ENCODE measurements around the gene DTYMK. TPM values are rescaled to one million over a fixed set of nuclear protein-coding genes. Genes with fewer than 3 reads are reported as not detected.

Gene DTYMK
- total and polyA plus RNA-seq, 2 donors (not counting 1 experiment from before 2014, with no cell fraction given) = 19.5 to 26.3 TPM

- intact Hi-C loops (cut with micrococcal nuclease) = no loop called here
- ATAC-seq (ENCODE audit: low read depth) (no peak), DNase-seq (no peak)
- H3K4me1 ChIP-seq (ENCODE audit: control insufficient read depth in 2 of 2, insufficient read depth in 2 of 2, low read length in 2 of 2) = no peaks in the 10 kb centered on the region
- CTCF ChIA-PET = no interaction called here
- POLR2A ChIA-PET = no interaction called here
- H3K27me3 ChIP-seq (replicated peaks in 1 of 4; ENCODE audit: control extremely low read depth in 1 of 4, control insufficient read depth in 3 of 4, insufficient read depth in 4 of 4, low read length in 3 of 4) = no peaks in the 10 kb centered on the region
- H2AFZ ChIP-seq (ENCODE audit: insufficient read depth, low read depth, low read length, poor library complexity, severe bottlenecking) = no peak overlapping the region
- peaks cover 32% of the 10 kb centered on the region for H4K20me1 ChIP-seq (ENCODE audit: control insufficient read depth, insufficient read depth, low read length, poor library complexity, severe bottlenecking)
- peaks cover 3% of the 10 kb centered on the region for H3K4me1 Mint-ChIP-seq
- no peak overlapping the region for H3K9ac ChIP-seq (ENCODE audit: low read length)
- H3K4me3 Mint-ChIP-seq = no peak overlapping the region
- H3K27ac Mint-ChIP-seq = no peak overlapping the region
- H3K36me3 ChIP-seq (replicated peaks in 1 of 2; ENCODE audit: control extremely low read depth in 1 of 2, control insufficient read depth in 1 of 2, extremely low read depth in 1 of 2, insufficient read depth in 2 of 2, low read length in 1 of 2) = peaks cover 0 to 53% of the 10 kb centered on the region in 2 experiments
- no peak overlapping the region for H3K4me3 ChIP-seq (ENCODE audit: control extremely low read depth in 1 of 5, extremely low read depth in 1 of 5, insufficient read depth in 1 of 5, low read depth in 2 of 5, low read length in 4 of 5)
- WGBS (ENCODE audit: insufficient coverage) = 97% methylated on average over 9 of the region's 9 CpGs
- H3K4me2 ChIP-seq (replicated peaks; ENCODE audit: low read depth, low read length, poor library complexity, severe bottlenecking) = no peak overlapping the region
- no peaks in the 10 kb centered on the region for H3K9me3 ChIP-seq (ENCODE audit: control extremely low read depth in 1 of 3, control insufficient read depth in 2 of 3, insufficient read depth in 1 of 3, low read length in 2 of 3)
- H3K27ac ChIP-seq (ENCODE audit: low read length in 2 of 2) = no peak overlapping the region
- H3K79me2 ChIP-seq (ENCODE audit: control insufficient read depth, insufficient read depth, low read length) = peaks cover 37% of the 10 kb centered on the region
- H3K9me3 Mint-ChIP-seq (ENCODE audit: insufficient read depth) = no peaks in the 10 kb centered on the region
- TF ChIP-seq CTCF (IDR thresholded peaks at IDR 0.05) (no peak), EZH2 (IDR thresholded peaks at IDR 0.05; ENCODE audit: borderline replicate concordance, insufficient read depth, low read depth, low read length, poor library complexity, severe bottlenecking) (no peak)
- H3K27me3 Mint-ChIP-seq = no peaks in the 10 kb centered on the region
These were observed 33.9 kb downstream of the DTYMK start for GRCh38 chr2:241652722-241653121.

- Mint-ChIP-seq H3K4me1 (peaks cover 3% of the 10 kb centered on the region), H3K4me3 (no peak overlapping the region), H3K9me3 (ENCODE audit: insufficient read depth) (no peaks in the 10 kb centered on the region), H3K27ac (no peak overlapping the region), H3K27me3 (no peaks in the 10 kb centered on the region)
- POLR2A ChIA-PET = no interaction called here
- CTCF ChIA-PET = no interaction called here
- Histone ChIP-seq H3K4me2 (replicated peaks; ENCODE audit: low read depth, low read length, poor library complexity, severe bottlenecking) (no peak overlapping the region), H3K9ac (ENCODE audit: low read length) (no peak overlapping the region), H3K4me1 (ENCODE audit: control insufficient read depth in 2 of 2, insufficient read depth in 2 of 2, low read length in 2 of 2) (no peaks in the 10 kb centered on the region), H3K4me3 (ENCODE audit: control extremely low read depth in 1 of 5, extremely low read depth in 1 of 5, insufficient read depth in 1 of 5, low read depth in 2 of 5, low read length in 4 of 5) (no peak overlapping the region), H3K27me3 (replicated peaks in 1 of 4; ENCODE audit: control extremely low read depth in 1 of 4, control insufficient read depth in 3 of 4, insufficient read depth in 4 of 4, low read length in 3 of 4) (no peaks in the 10 kb centered on the region), H2AFZ (ENCODE audit: insufficient read depth, low read depth, low read length, poor library complexity, severe bottlenecking) (no peak overlapping the region), H4K20me1 (ENCODE audit: control insufficient read depth, insufficient read depth, low read length, poor library complexity, severe bottlenecking) (peaks cover 37% of the 10 kb centered on the region), H3K79me2 (ENCODE audit: control insufficient read depth, insufficient read depth, low read length) (peaks cover 41% of the 10 kb centered on the region), H3K36me3 (replicated peaks in 1 of 2; ENCODE audit: control extremely low read depth in 1 of 2, control insufficient read depth in 1 of 2, extremely low read depth in 1 of 2, insufficient read depth in 2 of 2, low read length in 1 of 2) (peaks cover 0 to 50% of the 10 kb centered on the region in 2 experiments), H3K27ac (ENCODE audit: low read length in 2 of 2) (no peak overlapping the region), H3K9me3 (ENCODE audit: control extremely low read depth in 1 of 3, control insufficient read depth in 2 of 3, insufficient read depth in 1 of 3, low read length in 2 of 3) (no peaks in the 10 kb centered on the region)
- DNase-seq (no peak), ATAC-seq (ENCODE audit: low read depth) (no peak)
- TF ChIP-seq CTCF (IDR thresholded peaks at IDR 0.05) (no peak), EZH2 (IDR thresholded peaks at IDR 0.05; ENCODE audit: borderline replicate concordance, insufficient read depth, low read depth, low read length, poor library complexity, severe bottlenecking) (no peak)
- intact Hi-C loops (cut with micrococcal nuclease) = no loop called here
- 94% methylated on average over 3 of the region's 9 CpGs for WGBS (ENCODE audit: insufficient coverage)
These were observed 34.5 kb downstream of the DTYMK start for GRCh38 chr2:241652142-241652541.
